Endothelial cell of umbilical vein (primary cell): ENCODE results near the gene RPS6KA4. TPM values are rescaled to one million over a fixed set of nuclear protein-coding genes. Genes with fewer than 3 reads are reported as not detected.

Source experiments
- BruUV-seq: library from RNA; stranded (reverse); fragments of 400-500 nt; replicated peaks from 2 replicates; lab custom pipeline; 2021; lab: Mats Ljungman, UMichigan
- CTCF ChIA-PET: fragments of 300-600, 350-600 bp; sonication (Branson Sonifier 250); formaldehyde crosslinking; loops from one replicate; lab custom pipeline; 2021; ENCODE audit warnings: antibody characterized with exemption, inconsistent platforms; lab: Charles Lee
- POLR2A ChIA-PET: fragments of 300-600, 350-600 bp; sonication (Branson Sonifier 250); formaldehyde crosslinking; loops from one replicate; lab custom pipeline; 2021; ENCODE audit warnings: antibody characterized with exemption, inconsistent platforms; lab: Charles Lee
- DNase-seq: peaks from one replicate; pipeline ENCODE4 v3.0.0-alpha.2; 2011; ENCODE audit warnings: low read depth, low spot score
- FAIRE-seq: peaks from 2 replicates; lab custom pipeline; 2011; peaks lifted over from hg19 to GRCh38; lab: Jason Lieb, UNC
- H2AFZ ChIP-seq: 2 replicates; pipeline ENCODE4 v1.6.0; 2012; ENCODE audit warnings: low read depth, low read length, control low read depth, inconsistent platforms
- H3K27ac ChIP-seq: 2 replicates; pipeline ENCODE4 v1.5.1; 2011; ENCODE audit warnings: low read depth, mild to moderate bottlenecking, control low read depth, low read length, moderate library complexity; ENCODE audit not compliant: insufficient read depth
- H3K27me3 ChIP-seq, 2 experiments: 2 replicates each; pipeline versions ENCODE4 v1.6.0 to v1.6.1; 2011; ENCODE audit warnings: low read length in 2 of 2, mixed read lengths in 1 of 2; ENCODE audit not compliant: control insufficient read depth in 2 of 2, insufficient read depth in 2 of 2
- H3K36me3 ChIP-seq, 2 experiments: 2 replicates in 1 of 2; 3 replicates in 1 of 2; pipeline ENCODE4 v1.5.1; 2011; ENCODE audit warnings: low read length in 2 of 2, mild to moderate bottlenecking in 1 of 2, moderate library complexity in 1 of 2; ENCODE audit not compliant: control insufficient read depth in 2 of 2, insufficient read depth in 2 of 2; ENCODE audit errors: extremely low read depth in 1 of 2
- H3K4me1 ChIP-seq: 3 replicates; pipeline ENCODE4 v1.5.1; 2011; ENCODE audit warnings: mild to moderate bottlenecking, low read length; ENCODE audit not compliant: control insufficient read depth, insufficient read depth; ENCODE audit errors: extremely low read depth
- H3K4me2 ChIP-seq: 2 replicates; pipeline ENCODE4 v1.6.1; 2011; ENCODE audit warnings: low read length, control low read depth, mixed read lengths; ENCODE audit not compliant: insufficient read depth
- H3K4me3 ChIP-seq, 3 experiments: fragments of 200-600 bp in 1 of 3; sonication (generic), shearing (Covaris generic) in 1 of 3; replicated peaks in 1 of 3; 2 replicates each; pipeline ENCODE4 v1.5.1; 2011 to 2016; ENCODE audit warnings: control low read depth in 3 of 3, low read length in 3 of 3, mild to moderate bottlenecking in 2 of 3, inconsistent platforms in 1 of 3, low read depth in 1 of 3, moderate library complexity in 1 of 3; ENCODE audit not compliant: insufficient read depth in 1 of 3
- H3K79me2 ChIP-seq: 2 replicates; pipeline ENCODE4 v1.6.0; 2012; ENCODE audit warnings: low read length, inconsistent platforms; ENCODE audit not compliant: control insufficient read depth, insufficient read depth
- H3K9ac ChIP-seq: replicated peaks from 2 replicates; pipeline ENCODE3; 2011; ENCODE audit warnings: low read length, control low read depth; ENCODE audit not compliant: insufficient read depth; ENCODE audit errors: extremely low read depth
- H3K9me1 ChIP-seq: replicated peaks from 3 replicates; pipeline ENCODE4 v1.6.0; 2011; ENCODE audit warnings: mild to moderate bottlenecking, low read length; ENCODE audit not compliant: control insufficient read depth, insufficient read depth; ENCODE audit errors: extremely low read depth
- H3K9me3 ChIP-seq: replicated peaks from 2 replicates; pipeline ENCODE4 v1.5.1; 2012; ENCODE audit warnings: low read length, inconsistent platforms; ENCODE audit not compliant: control insufficient read depth, insufficient read depth
- H4K20me1 ChIP-seq: replicated peaks from 2 replicates; pipeline ENCODE3; 2011; ENCODE audit warnings: mild to moderate bottlenecking, low read length; ENCODE audit not compliant: control insufficient read depth, insufficient read depth; ENCODE audit errors: extremely low read depth
- CTCF ChIP-seq, 2 donors: IDR thresholded peaks; 1 replicate in 1 of 2; 2 replicates in 1 of 2; pipeline ENCODE4 v1.5.1; 2011; ENCODE audit warnings: low read length in 2 of 2, mild to moderate bottlenecking in 2 of 2, moderate library complexity in 2 of 2, control low read depth in 1 of 2, inconsistent platforms in 1 of 2, low read depth in 1 of 2; ENCODE audit not compliant: insufficient read depth in 1 of 2; ENCODE audit errors: extremely low read depth in 1 of 2
- FOS ChIP-seq: IDR thresholded peaks from 2 replicates; pipeline ENCODE4 v1.6.1; 2011; ENCODE audit warnings: mild to moderate bottlenecking, low read length, moderate library complexity, borderline replicate concordance; ENCODE audit not compliant: insufficient read depth
- JUN ChIP-seq: IDR thresholded peaks from 2 replicates; pipeline ENCODE4 v1.6.1; 2011; ENCODE audit warnings: borderline replicate concordance, low read depth; ENCODE audit not compliant: insufficient read length, insufficient read depth
- POLR2A ChIP-seq: IDR thresholded peaks from 2 replicates; pipeline ENCODE4 v1.6.1; 2012; ENCODE audit warnings: low read depth, mild to moderate bottlenecking, control low read depth, low read length
- POLR2AphosphoS5 ChIP-seq: IDR thresholded peaks from 2 replicates; pipeline ENCODE4 v1.6.1; 2012; ENCODE audit warnings: low read depth, mild to moderate bottlenecking, control low read depth, low read length, moderate library complexity; ENCODE audit not compliant: insufficient read depth
- dilution Hi-C: fragments of 300-500 bp; cut with MboI; formaldehyde crosslinking; loops from one replicate; pipeline ENCODE4 v1.15.0; 2019; ENCODE audit warnings: low sequenced_read_pairs; ENCODE audit not compliant: extremely low pct_ligation_motif_present
- intact Hi-C: fragments of 100-400 bp; cut with micrococcal nuclease; formaldehyde crosslinking; loops from one replicate; pipeline ENCODE4 v1.10.0; 2022
- polyA plus RNA-seq, 4 experiments: library from polyadenylated mRNA; depleted of rRNA in 3 of 4; stranded (reverse) in 3 of 4; unstranded in 1 of 4; fragments of >200 nt; gene quantifications; 2 replicates each; pipeline versions ENCODE4 v1.2.1 to v1.2.3, GENCODE V29; 2011 to 2012; ENCODE audit warnings: missing spikeins in 1 of 4
- total RNA-seq: library from RNA; stranded (reverse); gene quantifications from 2 replicates; pipeline ENCODE4 v1.2.3, GENCODE V29; 2021
- TF ChIP-seq, protein P1 (sequence below): IDR thresholded peaks from 2 replicates; pipeline ENCODE4 v1.6.1; 2011; ENCODE audit not compliant: insufficient read depth, insufficient read length

The RPS6KA4 gene
- total and polyA plus RNA-seq, 2 donors (not counting 3 experiments of a cell fraction or from before 2014, with no cell fraction given): 26.5 to 44.1 TPM

DNA sequence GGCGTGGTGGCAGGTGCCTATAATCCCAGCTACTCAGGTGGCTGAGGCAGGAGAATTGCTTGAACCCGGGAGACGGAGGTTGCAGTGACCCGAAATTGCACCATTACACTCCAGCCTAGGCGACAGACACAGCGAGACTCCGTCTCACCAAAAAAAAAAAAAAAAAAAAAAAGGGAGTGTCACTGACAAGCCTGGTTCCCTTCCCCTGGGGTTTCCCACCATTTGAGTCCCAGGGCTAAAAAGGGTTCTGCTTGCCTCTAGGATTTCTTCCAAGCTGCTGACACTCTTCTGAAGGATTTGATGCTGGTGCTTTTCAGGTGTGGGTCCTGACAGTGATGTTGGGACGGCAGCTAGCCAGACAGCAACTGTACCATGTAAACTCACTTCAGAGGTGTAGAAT lies 20.2 kb upstream of the RPS6KA4 start:
- POLR2A ChIA-PET: interaction anchor here (0.7 kb wide), 1 partner anchor 479 kb away, joined by 5 read pairs; no protein-coding TSS in a partner anchor

More for the DNA sequence above, 20.2 kb upstream of the RPS6KA4 start:
- DNase-seq (no peak), FAIRE-seq (no peak)
- no peaks in the 10 kb centered on the region for H3K36me3 ChIP-seq
- no peaks in the 10 kb centered on the region for H4K20me1 ChIP-seq
- H2AFZ ChIP-seq: no peak overlapping the region
- dilution Hi-C loops (no loop called here), intact Hi-C loops (no loop called here)
- H3K4me3 ChIP-seq: no peak overlapping the region
- H3K4me1 ChIP-seq: no peaks in the 10 kb centered on the region
- TF ChIP-seq POLR2A: no peak
- TF ChIP-seq FOS: no peak
- TF ChIP-seq CTCF (IDR thresholded peaks at IDR 0.05; ENCODE audit: extremely low read depth in 1 of 2, insufficient read depth in 1 of 2, low read depth in 1 of 2, low read length in 2 of 2): no peak
- TF ChIP-seq POLR2AphosphoS5: no peak
- TF ChIP-seq, protein P1, sequence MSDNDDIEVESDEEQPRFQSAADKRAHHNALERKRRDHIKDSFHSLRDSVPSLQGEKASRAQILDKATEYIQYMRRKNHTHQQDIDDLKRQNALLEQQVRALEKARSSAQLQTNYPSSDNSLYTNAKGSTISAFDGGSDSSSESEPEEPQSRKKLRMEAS: no peak
- no peak for TF ChIP-seq JUN
- no TSS peak for BruUV-seq
- H3K9ac ChIP-seq: no peak overlapping the region
- no peaks in the 10 kb centered on the region for H3K79me2 ChIP-seq
- H3K27ac ChIP-seq: no peak overlapping the region
- H3K27me3 ChIP-seq: no peaks in the 10 kb centered on the region
- CTCF ChIA-PET: interaction anchor here (0.6 kb wide), 1 partner anchor 38 kb away, joined by 4 read pairs; no protein-coding TSS in a partner anchor
- no peak overlapping the region for H3K4me2 ChIP-seq
- no peaks in the 10 kb centered on the region for H3K9me1 ChIP-seq
- H3K9me3 ChIP-seq: no peaks in the 10 kb centered on the region
